HG03432 (cell line): ENCODE results near the gene PAGR1.
A peak's percentile ranks its signal among the peaks of the same experiment; 100 is the strongest.
"Not testable (repeated sequence)": the region's sequence is repeated elsewhere in the genome, so short reads cannot be mapped to it uniquely, and the experiment has no call there.

ENCODE experiments used
- ATAC-seq: cut with Tn5 transposase; IDR thresholded peaks from one replicate; pipeline ENCODE4 v1.9.1; 2021; ENCODE audit warnings: mild to moderate bottlenecking, moderate library complexity; ENCODE audit not compliant: unreplicated experiment

Gene PAGR1

DNA sequence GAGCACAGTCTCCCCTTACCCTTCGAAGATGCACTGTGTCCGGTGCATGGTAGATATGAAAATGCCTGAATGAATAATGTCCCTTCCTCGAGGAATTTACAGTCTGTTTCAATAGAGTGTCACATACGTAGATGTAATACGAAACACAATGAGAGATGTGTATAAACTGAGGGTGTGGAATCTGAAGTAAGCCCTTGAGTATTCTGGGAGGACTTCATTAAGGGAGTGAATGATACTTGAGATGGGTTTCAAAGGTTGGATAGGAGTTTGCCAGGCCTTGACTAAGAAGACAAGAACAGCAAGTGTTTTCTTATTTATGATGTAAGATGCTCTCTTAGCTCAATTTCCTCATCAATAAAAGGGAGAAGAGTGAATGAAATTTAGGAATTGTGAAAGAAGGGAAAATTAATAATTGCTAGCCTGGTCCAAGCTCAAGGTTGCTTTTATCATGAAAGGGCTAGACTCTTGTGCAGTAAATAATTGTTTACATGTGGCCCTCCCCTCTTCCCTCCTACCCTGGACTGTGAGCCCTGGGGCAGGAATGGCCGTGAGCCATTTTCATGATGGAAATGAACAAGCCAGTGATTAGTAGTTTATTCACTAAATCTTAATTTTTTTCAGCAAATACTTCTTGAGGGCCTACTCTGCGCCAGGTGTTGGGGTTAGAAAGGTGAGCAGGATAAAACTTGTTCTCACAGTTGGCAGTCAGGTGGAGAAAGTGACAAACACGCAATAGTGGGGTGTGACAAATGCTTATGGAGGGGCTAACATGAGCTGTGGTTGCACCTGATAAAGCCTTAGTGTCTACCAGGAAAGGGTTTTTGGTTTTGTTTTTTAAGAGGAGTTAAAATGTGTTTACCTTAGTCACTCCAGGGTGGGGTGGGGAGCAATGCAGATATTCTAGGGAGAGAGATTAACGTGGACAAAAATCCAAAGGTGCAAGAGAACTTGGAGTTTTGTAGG lies 23.8 kb upstream of the PAGR1 start:
- ATAC-seq, result no peak

DNA sequence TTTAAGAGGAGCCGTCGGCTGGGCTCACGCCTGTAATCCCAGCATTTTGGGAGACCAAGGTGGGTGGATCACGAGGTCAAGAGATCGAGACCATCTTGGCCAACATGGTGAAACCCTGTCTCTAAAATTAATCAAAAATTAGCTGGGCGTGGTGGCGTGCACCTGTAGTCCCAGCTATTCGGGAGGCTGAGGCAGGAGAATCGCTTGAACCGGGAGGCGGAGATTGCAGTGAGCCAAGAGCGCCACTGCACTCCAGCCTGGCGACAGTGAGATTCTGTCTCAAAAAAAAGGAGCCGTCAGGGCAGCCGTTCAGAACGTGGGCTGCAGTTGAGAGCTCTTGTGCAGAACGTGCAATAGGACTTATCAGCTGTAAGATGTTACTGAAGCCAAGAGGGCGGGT lies 22.8 kb upstream of the PAGR1 start:
- ATAC-seq, result not testable (repeated sequence)

DNA sequence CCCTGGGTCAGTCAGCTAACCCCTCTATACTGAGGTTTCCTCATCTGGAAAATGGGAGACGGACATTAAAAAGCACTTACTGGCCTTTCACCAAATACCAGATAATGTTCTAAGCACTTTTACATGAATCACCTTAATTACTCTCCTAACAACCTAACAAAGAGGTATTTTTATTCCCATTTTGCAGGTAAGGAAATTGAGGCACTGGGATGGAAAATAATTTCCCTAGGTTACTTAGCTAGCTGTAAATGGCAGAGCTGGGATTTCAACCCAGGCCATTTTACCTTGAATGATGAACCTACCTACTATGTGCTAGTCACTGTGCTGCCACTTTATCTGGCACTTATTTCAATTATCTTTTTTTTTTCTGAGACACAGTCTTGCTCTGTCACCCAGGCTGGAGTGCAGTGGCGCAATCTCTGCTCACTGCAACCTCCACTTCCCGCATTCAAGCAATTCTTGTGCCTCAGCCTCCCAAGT lies 21.7 kb upstream of the PAGR1 start:
- ATAC-seq, result no peak

DNA sequence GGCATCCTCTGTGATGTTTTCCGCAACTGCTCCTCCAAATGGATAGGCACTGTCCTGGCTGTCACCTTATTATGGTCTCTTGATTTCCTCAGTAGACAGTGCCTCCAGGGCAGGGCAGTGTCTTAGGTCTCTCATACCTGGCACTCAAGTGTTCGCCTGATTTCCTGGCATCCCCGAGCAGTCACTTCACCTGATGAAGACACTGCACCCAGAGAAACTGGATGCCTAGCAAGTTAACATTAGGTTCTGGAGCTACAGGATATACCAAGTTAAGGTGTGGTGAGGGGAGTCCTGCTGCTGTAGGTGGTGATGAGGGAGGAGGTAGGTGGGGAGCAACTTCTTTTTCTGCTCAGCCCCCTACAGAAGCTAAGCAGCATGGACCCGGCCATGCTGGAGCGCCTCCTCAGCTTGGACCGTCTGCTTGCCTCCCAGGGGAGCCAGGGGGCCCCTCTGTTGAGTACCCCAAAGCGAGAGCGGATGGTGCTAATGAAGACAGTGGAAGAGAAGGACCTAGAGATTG lies 13.5 kb upstream of the PAGR1 start:
- ATAC-seq, result no peak

DNA sequence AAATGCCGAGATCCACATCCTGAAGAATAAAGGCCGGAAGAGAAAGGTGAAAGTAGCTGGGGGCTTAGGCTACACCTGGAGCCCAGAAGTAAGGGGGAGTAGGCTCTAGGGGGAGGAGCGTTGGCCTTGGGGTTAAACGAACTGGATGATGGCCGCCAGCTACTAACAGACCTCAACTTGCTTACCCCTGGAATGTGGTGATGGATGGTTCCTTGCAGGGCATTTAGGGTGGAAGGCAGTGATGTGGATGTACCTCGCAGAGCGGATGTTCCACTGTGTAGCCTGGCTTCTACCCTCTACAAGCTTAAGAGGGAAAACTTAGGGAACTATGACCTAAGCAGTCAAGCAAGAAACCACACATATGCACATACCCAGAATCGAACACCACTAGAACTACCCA lies 11.9 kb upstream of the PAGR1 start:
- no peak for ATAC-seq

DNA sequence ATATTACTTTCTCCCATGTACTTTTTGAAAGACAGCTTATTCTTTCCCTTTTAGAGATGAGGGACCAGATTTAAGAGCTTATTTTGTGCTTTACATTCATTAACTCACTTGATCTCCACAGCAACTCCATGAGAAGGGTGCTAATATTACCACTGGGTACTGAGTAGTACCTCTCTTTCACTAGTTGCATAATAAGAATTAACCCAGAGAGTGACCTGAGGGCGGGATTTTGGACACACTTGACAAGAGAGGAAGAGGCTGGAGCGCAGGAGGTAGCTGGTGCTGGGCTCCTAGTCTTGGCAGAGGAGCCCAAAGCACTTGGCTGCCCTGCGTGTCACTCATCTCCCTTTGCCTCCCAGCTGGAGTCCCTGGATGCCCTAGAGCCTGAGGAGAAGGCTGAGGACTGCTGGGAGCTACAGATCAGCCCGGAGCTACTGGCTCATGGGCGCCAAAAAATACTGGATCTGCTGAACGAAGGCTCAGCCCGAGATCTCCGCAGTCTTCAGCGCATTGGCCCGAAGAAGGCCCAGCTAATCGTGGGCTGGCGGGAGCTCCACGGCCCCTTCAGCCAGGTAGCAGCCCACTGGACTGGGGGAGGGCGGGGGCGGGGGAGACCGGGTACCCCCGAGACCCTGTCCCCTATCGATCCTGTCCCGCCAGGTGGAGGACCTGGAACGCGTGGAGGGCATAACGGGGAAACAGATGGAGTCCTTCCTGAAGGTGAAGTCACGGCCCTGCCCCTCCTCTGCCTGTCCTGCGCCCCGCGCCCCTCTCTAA lies 11.3 kb upstream of the PAGR1 start:
- no peak for ATAC-seq

DNA sequence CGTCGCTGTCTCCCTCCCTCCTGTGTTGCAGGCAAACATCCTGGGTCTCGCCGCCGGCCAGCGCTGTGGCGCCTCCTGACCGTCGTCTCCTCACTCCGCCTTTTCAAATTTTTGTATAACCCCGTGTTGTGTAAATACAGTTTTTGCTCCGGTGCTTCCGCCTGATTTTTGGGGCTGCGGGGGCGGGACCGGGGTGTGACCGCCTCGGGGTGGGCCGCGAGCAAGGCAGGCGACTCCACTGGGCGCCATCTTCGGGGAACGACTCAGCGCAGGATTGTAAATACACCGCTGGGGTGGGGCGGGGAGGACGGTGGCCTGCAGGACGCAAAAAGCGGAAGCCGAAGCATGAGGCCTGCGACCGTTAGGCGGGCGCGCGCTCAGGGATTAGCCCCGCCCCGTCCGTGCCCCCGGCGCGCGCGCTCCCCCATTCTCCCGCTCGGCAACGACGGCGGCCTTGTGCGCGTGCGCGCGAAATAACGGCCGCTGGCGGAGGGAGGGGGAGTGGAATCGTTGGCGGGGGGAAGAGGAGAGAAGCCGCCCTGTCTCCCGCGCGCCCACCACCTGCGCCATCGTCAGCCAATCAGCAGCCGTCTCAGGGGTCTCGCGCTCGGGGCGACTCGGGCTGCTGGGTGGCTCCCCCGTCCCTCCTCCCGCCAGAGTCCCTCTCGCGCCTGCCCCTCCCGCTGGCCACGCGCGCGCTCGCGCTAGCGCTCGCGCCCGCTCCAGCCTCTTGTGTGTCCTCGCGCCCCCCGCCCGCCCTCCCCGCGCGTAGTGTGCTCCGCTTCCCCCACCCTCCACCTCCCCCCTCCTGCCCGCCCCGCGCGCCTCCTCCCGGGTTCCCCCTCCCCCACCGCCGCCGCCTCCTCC lies 10.5 kb upstream of the PAGR1 start:
- ATAC-seq, result peak; percentile 55

DNA sequence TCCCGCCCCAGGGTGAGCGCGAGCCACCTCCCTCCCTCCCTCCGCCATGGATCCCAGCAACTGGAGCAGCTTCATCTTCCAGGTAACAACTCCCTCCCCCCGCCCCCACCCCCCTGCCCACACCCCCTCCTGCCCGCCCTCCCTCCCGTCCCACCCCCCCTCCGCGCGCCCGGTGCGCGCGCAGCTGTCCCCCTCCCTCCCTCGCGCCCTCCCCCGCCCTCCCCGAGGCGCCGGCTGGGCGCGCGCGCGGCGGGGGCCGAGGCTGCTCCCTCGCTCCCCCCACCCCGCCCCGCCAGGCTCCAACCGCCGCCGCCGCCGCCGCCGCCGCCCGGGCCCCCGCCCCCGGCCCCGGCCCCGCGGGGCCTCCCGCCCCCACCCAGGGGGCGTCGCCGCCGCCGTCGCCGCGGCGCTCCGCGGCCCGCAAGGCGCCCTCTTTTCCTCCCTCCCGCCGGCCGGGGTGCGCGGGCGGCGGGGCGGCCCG lies 9.8 kb upstream of the PAGR1 start, which contains the start of gene MAZ:
Gene MAZ, plus strand, starts transcription at position 431 of the 481 bp plus-strand sequence. CDS start 173 bp downstream, outside the sequence.
- peak; percentile 5 for ATAC-seq

DNA sequence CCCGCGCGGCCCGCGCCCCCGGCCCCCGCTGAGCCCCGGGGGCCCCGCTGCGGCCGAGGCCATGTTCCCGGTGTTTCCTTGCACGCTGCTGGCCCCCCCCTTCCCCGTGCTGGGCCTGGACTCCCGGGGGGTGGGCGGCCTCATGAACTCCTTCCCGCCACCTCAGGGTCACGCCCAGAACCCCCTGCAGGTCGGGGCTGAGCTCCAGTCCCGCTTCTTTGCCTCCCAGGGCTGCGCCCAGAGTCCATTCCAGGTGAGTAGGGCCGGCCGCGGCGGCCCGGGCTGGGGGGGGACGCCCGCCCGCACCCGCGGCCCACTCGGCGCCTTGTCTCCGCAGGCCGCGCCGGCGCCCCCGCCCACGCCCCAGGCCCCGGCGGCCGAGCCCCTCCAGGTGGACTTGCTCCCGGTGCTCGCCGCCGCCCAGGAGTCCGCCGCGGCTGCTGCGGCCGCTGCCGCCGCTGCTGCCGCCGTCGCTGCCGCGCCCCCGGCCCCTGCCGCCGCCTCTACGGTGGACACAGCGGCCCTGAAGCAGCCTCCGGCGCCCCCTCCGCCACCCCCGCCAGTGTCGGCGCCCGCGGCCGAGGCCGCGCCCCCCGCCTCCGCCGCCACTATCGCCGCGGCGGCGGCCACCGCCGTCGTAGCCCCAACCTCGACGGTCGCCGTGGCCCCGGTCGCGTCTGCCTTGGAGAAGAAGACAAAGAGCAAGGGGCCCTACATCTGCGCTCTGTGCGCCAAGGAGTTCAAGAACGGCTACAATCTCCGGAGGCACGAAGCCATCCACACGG lies 9.1 kb upstream of the PAGR1 start:
- ATAC-seq, result peak; percentile 2

DNA sequence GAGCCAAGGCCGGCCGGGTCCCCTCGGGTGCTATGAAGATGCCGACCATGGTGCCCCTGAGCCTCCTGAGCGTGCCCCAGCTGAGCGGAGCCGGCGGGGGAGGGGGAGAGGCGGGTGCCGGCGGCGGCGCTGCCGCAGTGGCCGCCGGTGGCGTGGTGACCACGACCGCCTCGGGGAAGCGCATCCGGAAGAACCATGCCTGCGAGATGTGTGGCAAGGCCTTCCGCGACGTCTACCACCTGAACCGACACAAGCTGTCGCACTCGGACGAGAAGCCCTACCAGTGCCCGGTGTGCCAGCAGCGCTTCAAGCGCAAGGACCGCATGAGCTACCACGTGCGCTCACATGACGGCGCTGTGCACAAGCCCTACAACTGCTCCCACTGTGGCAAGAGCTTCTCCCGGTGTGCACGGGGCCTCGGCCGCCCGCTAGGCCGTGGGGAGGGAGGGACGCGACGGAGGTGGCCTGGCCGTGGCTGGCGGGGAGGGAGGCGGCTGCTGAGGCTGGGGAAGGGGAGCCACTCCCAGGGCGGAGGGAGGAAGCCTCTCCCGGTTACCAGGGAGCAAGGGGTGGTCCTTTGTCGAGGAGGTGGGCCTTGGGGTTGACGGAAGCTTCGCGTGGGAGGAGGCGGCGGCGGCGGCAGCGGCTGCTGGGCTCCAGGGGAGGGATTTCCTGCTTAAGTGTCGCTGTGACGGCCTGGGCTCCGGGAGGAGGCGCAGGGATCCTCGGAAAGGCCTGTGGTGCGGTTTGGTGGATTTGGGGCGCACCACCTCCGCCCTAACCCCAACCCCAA lies 8.3 kb upstream of the PAGR1 start:
- peak; percentile 25 for ATAC-seq

DNA sequence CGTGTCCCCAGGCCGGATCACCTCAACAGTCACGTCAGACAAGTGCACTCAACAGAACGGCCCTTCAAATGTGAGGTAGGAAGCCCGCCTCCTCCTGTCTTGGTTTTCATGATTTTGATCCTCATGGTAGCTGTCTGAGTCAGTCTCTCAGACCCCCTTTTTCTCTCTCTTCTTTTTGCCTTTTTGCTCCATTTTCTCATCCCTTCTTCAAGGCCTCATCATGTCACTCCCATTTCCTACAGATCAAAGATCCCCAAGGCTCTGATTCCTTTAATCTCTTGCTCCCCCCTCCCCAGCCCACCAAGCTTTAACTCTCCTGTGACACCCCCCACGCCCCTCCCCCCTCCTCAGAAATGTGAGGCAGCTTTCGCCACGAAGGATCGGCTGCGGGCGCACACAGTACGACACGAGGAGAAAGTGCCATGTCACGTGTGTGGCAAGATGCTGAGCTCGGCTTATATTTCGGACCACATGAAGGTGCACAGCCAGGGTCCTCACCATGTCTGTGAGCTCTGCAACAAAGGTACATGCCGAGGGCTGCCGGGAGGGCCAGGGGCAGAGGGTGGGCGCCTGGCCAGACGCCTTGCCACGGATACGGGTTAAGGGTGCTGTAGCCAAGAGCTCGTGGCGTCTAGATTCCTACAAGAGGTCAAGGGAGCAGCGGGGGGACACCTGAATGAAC lies 7.6 kb upstream of the PAGR1 start:
- no peak for ATAC-seq

DNA sequence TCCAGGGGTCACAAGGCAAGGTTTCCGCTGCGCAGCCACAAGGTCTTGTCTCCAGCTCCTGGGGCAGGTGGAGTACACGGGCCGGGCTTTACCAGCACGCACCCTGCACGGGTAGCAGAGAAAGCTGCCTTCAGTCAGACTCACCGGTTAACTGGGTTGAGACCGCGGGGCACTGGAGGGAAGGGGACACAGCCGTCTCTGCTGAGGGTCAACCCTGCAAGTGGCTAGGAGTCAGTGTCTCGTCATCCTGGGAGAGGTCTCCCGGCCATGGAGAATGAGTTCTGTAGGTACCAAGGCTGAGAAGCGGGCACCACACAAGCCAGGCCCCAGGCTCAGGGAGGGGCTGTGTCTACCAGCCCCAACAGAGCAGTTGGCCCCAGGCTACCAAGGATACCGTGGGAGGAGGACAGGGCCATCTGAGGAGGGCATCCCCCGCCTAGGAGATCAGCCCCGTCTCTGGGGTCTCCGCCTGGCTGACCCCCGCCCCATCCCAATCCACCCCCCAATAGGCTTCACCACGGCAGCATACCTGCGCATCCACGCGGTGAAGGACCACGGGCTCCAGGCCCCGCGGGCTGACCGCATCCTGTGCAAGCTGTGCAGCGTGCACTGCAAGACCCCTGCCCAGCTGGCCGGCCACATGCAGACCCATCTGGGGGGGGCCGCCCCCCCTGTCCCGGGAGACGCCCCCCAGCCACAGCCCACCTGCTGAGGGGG lies 6.8 kb upstream of the PAGR1 start:
- no peak for ATAC-seq

DNA sequence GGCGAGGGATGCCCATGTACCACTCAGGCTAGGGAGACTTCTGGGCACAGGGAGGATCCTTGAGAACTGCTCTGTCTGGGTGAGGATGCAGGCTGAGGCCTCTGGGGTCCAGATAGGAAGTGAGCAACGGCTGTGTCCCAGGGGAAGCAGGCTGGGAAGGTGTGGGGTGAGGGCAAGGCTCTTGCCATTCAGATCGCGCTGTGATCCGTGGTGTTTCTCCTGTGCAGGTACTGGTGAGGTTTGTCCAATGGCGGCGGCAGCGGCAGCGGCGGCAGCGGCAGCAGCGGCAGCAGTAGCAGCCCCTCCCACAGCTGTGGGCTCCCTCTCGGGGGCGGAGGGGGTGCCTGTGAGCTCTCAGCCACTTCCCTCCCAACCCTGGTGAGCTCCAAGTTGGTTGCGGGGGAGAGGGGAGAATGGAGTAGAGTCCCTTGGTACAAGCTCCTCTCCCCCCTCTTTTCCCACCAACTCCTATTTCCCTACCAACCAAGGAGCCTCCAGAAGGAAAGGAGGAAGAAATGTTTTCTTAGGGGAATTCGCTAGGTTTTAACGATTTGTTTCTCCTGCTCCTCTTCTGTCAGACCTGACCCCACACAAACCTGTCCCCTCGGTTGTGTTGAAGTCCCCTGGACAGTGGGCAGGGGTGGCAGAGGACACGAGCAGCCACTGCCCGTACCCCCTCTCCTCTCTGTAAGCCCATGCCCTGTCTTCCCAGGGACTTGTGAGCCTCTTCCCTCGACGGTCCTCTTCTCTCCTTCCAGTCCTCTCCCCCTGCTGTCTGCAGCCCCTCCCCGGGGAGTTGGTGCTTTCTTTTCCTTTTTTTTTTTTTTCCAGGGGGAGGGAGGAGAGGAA lies 5.9 kb upstream of the PAGR1 start:
- no peak for ATAC-seq

DNA sequence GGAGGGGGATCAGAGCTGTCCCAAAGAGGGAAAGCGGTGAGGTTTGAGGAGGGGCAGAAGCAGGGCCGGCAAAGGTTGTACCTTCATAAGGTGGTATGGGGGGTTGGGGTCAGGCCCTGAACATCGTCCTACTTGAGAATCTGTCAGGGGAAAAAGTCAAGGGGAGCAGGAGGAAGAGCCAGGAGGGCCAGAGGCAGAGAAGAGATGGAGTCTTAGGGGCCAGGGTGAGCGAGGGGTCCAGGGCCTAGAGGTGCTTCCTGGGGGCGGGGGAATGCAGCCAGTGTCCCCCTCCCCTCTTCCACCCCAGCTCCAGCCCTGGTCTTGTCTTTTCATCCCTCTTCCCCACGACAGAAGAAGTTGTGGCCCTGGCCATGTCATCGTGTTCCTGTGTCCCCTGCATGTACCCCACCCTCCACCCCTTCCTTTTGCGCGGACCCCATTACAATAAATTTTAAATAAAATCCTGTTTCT lies 5.2 kb upstream of the PAGR1 start:
- no peak for ATAC-seq

DNA sequence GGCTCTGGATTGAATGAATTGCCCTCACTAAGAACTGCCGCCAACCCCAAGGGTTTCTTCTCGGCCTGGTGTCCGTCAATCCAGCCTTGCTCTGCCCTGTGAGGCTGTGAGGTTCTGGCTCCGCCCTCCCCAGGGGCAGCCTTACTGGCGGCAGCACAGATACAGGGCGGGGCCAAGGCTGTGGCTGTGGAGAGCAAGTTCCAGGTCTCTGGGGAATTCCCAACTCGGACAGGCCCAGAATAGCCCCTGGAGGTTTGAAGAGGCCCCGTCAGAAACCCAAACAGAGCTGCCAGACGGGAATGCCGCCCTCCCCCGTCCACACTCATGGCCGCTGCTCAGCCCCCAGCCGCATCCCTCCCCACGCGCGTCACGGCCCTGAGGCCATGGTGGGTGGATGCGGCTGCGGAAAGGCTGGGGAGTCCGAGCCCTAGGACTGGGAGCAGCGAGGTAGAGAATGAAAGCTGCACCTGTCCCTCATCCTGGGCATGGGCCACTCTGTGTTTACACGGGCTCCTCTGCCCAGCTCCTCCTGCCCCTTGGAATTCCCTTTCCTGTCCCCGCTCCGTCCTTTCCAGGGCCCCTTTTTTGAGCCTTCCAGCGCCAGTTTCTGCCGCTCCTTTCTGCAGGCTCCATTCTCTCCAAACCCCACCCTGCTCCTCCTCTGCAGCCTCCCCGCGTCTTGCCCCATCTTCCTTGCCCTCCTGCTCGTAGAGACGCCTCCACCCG lies 4.6 kb upstream of the PAGR1 start:
- ATAC-seq, result peak; percentile 30
